GM12873 (cell line): Measurements from ENCODE around the gene OR2V1.

Source experiments
- CTCF ChIP-seq: IDR thresholded peaks from 2 replicates; pipeline ENCODE4 v1.5.1; 2012; ENCODE audit warnings: low read depth, mild to moderate bottlenecking, moderate library complexity, low read length, control low read depth; ENCODE audit not compliant: insufficient read depth; ENCODE audit errors: missing control alignments

The OR2V1 gene

GRCh38 chr5:181170237-181170825, 39.4 kb upstream of the OR2V1 start:
- TF ChIP-seq CTCF, result no peak

GRCh38 chr5:181168595-181169118, 37.7 kb upstream of the OR2V1 start:
- TF ChIP-seq CTCF, result no peak

- TF ChIP-seq CTCF, result peak; percentile 72
Measured at GRCh38 chr5:181167814-181168488, 37.0 kb upstream of the OR2V1 start.

- TF ChIP-seq CTCF, result no peak
Measured at GRCh38 chr5:181166812-181167733, 36.1 kb upstream of the OR2V1 start.

GRCh38 chr5:181164076-181164952, 33.3 kb upstream of the OR2V1 start:
- no peak for TF ChIP-seq CTCF

- no peak for TF ChIP-seq CTCF
Measured at GRCh38 chr5:181163487-181164075, 32.6 kb upstream of the OR2V1 start.
